Smooth muscle cell (in vitro differentiated cells): Measurements from ENCODE around the gene PAX3. TPM values are rescaled to one million over a fixed set of nuclear protein-coding genes. Genes with fewer than 3 reads are reported as not detected.

ENCODE experiments used
- DNase-seq: peaks from one replicate; lab custom pipeline; 2025; ENCODE audit not compliant: unreplicated experiment; lab: John Stamatoyannopoulos, UW
- H2AFZ ChIP-seq: fragments of 200-600 bp; sonication (generic); 2 replicates; pipeline ENCODE4 v1.6.0; 2016; ENCODE audit warnings: antibody characterized with exemption, low read depth, mild to moderate bottlenecking
- H3F3A ChIP-seq: fragments of 200-600 bp; sonication (generic); 2 replicates; pipeline ENCODE4 v1.6.0; 2017; ENCODE audit warnings: antibody characterized with exemption, low read depth
- H3K27ac ChIP-seq: fragments of 200-600 bp; sonication (generic); 2 replicates; pipeline ENCODE4 v1.5.1; 2016; ENCODE audit warnings: low read depth, mild to moderate bottlenecking
- H3K27me3 ChIP-seq: fragments of 200-600 bp; sonication (generic); 2 replicates; pipeline ENCODE4 v1.6.1; 2016; ENCODE audit warnings: low read depth, mild to moderate bottlenecking
- H3K36me3 ChIP-seq: fragments of 200-600 bp; sonication (generic); 2 replicates; pipeline ENCODE4 v1.5.1; 2016; ENCODE audit warnings: low read depth
- H3K4me1 ChIP-seq: fragments of 200-600 bp; sonication (generic); 2 replicates; pipeline ENCODE4 v1.5.1; 2016; ENCODE audit warnings: low read depth
- H3K4me2 ChIP-seq: fragments of 200-600 bp; sonication (generic); 2 replicates; pipeline ENCODE4 v1.6.0; 2016; ENCODE audit warnings: mild to moderate bottlenecking
- H3K4me3 ChIP-seq: fragments of 200-600 bp; sonication (generic); 2 replicates; pipeline ENCODE4 v1.5.1; 2016; ENCODE audit warnings: mild to moderate bottlenecking
- H3K79me2 ChIP-seq: fragments of 200-600 bp; sonication (generic); 2 replicates; pipeline ENCODE4 v1.6.0; 2016; ENCODE audit warnings: low read depth, mild to moderate bottlenecking
- H3K9ac ChIP-seq: fragments of 200-600 bp; sonication (generic); 2 replicates; pipeline ENCODE4 v1.6.0; 2016; ENCODE audit warnings: low read depth
- H3K9me3 ChIP-seq: fragments of 200-600 bp; sonication (generic); replicated peaks from 2 replicates; pipeline ENCODE4 v1.5.1; 2016; ENCODE audit warnings: low read depth
- H4K20me1 ChIP-seq: fragments of 200-600 bp; sonication (generic); 2 replicates; pipeline ENCODE4 v1.6.0; 2016; ENCODE audit warnings: low read depth
- WGBS: methylation state at CpG from one replicate; pipeline ENCODE4 v1.1.7; 2016; ENCODE audit warnings: low lambda C conversion rate; 5-methylcytosine and 5-hydroxymethylcytosine counted together
- polyA plus RNA-seq: library from polyadenylated mRNA; unstranded; fragments of >200 nt; fragmentation: Nextera tagmentation; extraction: Ambion mirVana; gene quantifications from 2 replicates; pipeline ENCODE4 v1.2.1, GENCODE V29; 2016
- total RNA-seq: library from RNA; depleted of rRNA; stranded (reverse); fragments of >200 nt; gene quantifications from 2 replicates; pipeline ENCODE4 v1.2.3, GENCODE V29; 2014
- TF ChIP-seq, protein P1 (sequence below): fragments of 200-600 bp; sonication (generic); IDR thresholded peaks from 2 replicates; pipeline ENCODE4 v1.5.1; 2017; ENCODE audit warnings: borderline replicate concordance, mild to moderate bottlenecking, antibody characterized with exemption; ENCODE audit not compliant: insufficient read depth, poor library complexity, severe bottlenecking

Gene PAX3
- total and polyA plus RNA-seq, 2 experiments from 2014 or later = 0.94 TPM; not detected in 1

DNA sequence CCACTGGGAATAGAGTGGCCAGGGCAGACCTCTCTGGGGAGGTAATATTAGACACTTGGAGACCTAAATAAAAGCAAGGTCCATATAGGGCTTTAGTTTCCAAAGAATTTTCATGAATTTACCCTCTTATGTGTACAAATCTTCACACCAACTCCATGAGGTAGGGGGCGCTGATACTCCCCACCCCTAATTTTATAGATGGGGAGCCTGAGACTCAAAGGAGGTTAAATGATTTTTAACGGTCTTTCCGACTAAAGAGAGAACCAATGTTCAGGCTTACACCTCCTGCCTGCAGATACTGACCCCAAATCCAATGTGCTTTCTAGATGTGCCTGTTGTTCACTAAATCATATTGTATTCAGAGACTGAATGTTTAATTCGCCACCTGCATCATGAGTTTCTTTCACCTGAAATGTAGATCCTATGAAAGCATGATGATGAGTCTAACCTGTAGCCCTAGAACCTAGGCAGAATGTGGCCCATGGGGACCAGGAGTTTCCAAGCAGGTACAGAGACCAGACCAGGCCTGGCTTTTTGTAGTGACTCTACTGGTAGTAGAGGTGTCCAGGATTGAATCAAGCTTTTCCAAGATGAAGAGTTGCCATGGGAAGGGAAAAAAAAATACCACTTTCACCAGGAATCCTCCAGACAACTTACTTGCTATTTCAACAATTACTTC is 16.8 kb upstream of the PAX3 start:
- Histone ChIP-seq H3K4me1 (peaks cover 18% of the 10 kb centered on the region), H3K27me3 (peaks cover 95% of the 10 kb centered on the region), H3K79me2 (no peaks in the 10 kb centered on the region), H3K9ac (no peak overlapping the region), H4K20me1 (no peaks in the 10 kb centered on the region), H3K27ac (no peak overlapping the region), H3F3A (no peaks in the 10 kb centered on the region), H3K4me3 (no peak overlapping the region), H2AFZ (no peak overlapping the region), H3K36me3 (no peaks in the 10 kb centered on the region), H3K4me2 (no peak overlapping the region), H3K9me3 (no peaks in the 10 kb centered on the region)
- 24% methylated on average over 4 of the region's 4 CpGs for WGBS
- TF ChIP-seq, protein P1, sequence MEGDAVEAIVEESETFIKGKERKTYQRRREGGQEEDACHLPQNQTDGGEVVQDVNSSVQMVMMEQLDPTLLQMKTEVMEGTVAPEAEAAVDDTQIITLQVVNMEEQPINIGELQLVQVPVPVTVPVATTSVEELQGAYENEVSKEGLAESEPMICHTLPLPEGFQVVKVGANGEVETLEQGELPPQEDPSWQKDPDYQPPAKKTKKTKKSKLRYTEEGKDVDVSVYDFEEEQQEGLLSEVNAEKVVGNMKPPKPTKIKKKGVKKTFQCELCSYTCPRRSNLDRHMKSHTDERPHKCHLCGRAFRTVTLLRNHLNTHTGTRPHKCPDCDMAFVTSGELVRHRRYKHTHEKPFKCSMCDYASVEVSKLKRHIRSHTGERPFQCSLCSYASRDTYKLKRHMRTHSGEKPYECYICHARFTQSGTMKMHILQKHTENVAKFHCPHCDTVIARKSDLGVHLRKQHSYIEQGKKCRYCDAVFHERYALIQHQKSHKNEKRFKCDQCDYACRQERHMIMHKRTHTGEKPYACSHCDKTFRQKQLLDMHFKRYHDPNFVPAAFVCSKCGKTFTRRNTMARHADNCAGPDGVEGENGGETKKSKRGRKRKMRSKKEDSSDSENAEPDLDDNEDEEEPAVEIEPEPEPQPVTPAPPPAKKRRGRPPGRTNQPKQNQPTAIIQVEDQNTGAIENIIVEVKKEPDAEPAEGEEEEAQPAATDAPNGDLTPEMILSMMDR = peak; percentile 12
- no peak for DNase-seq

DNA sequence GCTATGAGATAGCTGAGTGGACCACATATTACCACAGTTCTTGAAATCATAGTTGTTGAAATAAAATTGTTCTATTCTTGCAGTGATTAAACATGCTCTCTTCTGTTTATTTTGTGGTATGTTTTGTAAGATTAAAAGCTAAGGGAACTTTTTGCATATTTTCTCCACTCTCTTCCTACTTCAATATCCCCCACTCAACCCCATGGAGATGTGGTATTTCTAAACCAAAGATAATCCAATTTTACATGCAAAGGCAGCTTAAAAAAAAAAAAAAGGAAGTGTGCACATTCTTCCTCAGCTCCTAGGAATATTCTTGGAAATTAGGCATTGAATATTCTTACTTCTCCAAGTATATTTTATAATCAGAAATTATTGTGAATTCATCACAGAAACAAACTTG is 15.0 kb upstream of the PAX3 start:
- TF ChIP-seq, protein P1 = no peak
- Histone ChIP-seq H3K27me3 (peaks cover 100% of the 10 kb centered on the region), H3K9me3 (no peaks in the 10 kb centered on the region), H3K4me3 (no peak overlapping the region), H3K9ac (no peak overlapping the region), H3F3A (no peaks in the 10 kb centered on the region), H3K4me1 (peaks cover 18% of the 10 kb centered on the region), H3K4me2 (no peak overlapping the region), H3K36me3 (no peaks in the 10 kb centered on the region), H2AFZ (no peak overlapping the region), H3K79me2 (no peaks in the 10 kb centered on the region), H3K27ac (no peak overlapping the region), H4K20me1 (no peaks in the 10 kb centered on the region)
- DNase-seq = no peak

DNA sequence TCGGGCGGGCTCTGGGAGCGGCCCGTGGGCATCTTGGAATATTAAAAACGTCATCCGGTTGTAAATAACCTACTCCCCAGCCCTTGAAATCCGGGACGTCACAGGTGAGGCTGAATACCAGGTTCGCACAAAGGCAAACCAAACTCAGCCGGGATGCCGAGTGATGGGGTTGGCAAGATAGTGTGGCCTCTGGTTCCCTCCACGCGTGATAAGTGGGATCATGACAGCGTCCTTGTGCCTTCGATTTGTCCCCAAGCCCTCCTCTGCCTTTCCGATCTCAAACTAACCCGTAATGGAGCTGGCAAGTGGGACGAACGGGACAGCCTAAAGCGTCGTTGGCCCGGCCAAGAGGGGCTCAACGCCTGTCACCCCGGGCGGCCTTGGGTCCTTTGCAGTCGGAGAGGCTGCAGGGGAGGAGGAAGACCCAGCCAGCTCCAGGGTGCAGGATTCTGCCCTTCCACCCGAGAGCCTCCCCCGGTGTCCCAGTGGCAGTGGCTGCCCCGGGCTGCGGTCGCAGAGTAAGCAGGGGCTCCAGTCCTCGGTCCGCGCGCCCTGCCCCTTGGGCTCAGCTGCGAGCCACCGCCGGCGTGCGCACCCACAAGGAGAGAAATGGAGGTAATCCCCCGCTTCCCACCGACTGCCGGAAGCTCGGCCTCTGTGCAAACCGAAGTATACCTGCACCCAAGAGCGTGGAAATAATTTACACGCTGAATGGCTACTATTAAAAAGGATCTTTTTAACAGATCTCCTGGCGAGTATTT is 13.4 kb upstream of the PAX3 start:
- no peaks in the 10 kb centered on the region for H3F3A ChIP-seq
- H3K4me2 ChIP-seq = no peak overlapping the region
- peaks cover 100% of the 10 kb centered on the region for H3K27me3 ChIP-seq
- H3K9ac ChIP-seq = no peak overlapping the region
- no peak overlapping the region for H2AFZ ChIP-seq
- H3K27ac ChIP-seq = no peak overlapping the region
- H3K79me2 ChIP-seq = no peaks in the 10 kb centered on the region
- H4K20me1 ChIP-seq = no peaks in the 10 kb centered on the region
- H3K4me1 ChIP-seq = peaks cover 17% of the 10 kb centered on the region
- WGBS = 3% methylated on average over 48 of the region's 48 CpGs
- no peak overlapping the region for H3K4me3 ChIP-seq
- no peaks in the 10 kb centered on the region for H3K36me3 ChIP-seq
- TF ChIP-seq, protein P1 = no peak
- H3K9me3 ChIP-seq = no peaks in the 10 kb centered on the region
- no peak for DNase-seq
